A549 (cell line): ENCODE results near the gene NPPA. TPM values are rescaled to one million over a fixed set of nuclear protein-coding genes. Genes with fewer than 3 reads are reported as not detected.
A peak's percentile ranks its signal among the peaks of the same experiment; 100 is the strongest.

Experiments
- ATAC-seq, 2 experiments: fragments of 200-7000 bp in 1 of 2; fragments of >200 bp in 1 of 2; cut with Nextera tagmentation in 1 of 2; cut with Tn5 transposase in 1 of 2; 3 replicates each; pipeline versions ENCODE4 v1.8.0 to v1.9.1; 2018 to 2020; ENCODE audit warnings: mild to moderate bottlenecking in 1 of 2, moderate library complexity in 1 of 2
- CTCF ChIA-PET: fragments of 300-600 bp; sonication (Branson Sonifier 250); formaldehyde crosslinking; extraction: SDS; loops from one replicate; lab custom pipeline; 2021; ENCODE audit warnings: antibody characterized with exemption, inconsistent platforms; lab: Yijun Ruan, JAX
- POLR2A ChIA-PET: fragments of 350-600 bp; formaldehyde crosslinking; extraction: SDS; loops from one replicate; lab custom pipeline; 2021; ENCODE audit warnings: antibody characterized with exemption, inconsistent platforms; lab: Yijun Ruan, JAX
- DNase-seq, 2 experiments: peaks; one replicate each; pipeline versions ENCODE4 v3.0.0 to v3.0.0-alpha.2; 2011 to 2016; ENCODE audit warnings: low read depth in 1 of 2, low spot score in 1 of 2
- FAIRE-seq: peaks from 2 replicates; lab custom pipeline; 2011; peaks lifted over from hg19 to GRCh38; lab: Jason Lieb, UNC
- H3K27ac ChIP-seq, 2 experiments: fragments of >200 bp; sonication (Bioruptor Twin); formaldehyde crosslinking; 3 replicates each; pipeline ENCODE4 v1.5.1; 2016 to 2017
- H3K4me1 ChIP-seq: fragments of >200 bp; sonication (Bioruptor Twin); formaldehyde crosslinking; 3 replicates; pipeline ENCODE4 v1.6.1; 2016
- H3K4me2 ChIP-seq: fragments of >200 bp; sonication (Bioruptor Twin); formaldehyde crosslinking; 3 replicates; pipeline ENCODE4 v1.6.1; 2016
- H3K4me3 ChIP-seq: fragments of >200 bp; sonication (Bioruptor Twin); formaldehyde crosslinking; 3 replicates; pipeline ENCODE4 v1.5.1; 2016
- H3K9me3 ChIP-seq: fragments of >200 bp; sonication (Bioruptor Twin); formaldehyde crosslinking; 3 replicates; pipeline ENCODE4 v1.6.1; 2016
- BHLHE40 ChIP-seq: IDR thresholded peaks from 2 replicates; pipeline ENCODE4 v1.6.1; 2012; ENCODE audit warnings: low read depth, low read length, inconsistent platforms
- CBX8 ChIP-seq: fragments of 200-600 bp; sonication (generic); IDR thresholded peaks from 2 replicates; pipeline ENCODE4 v1.6.1; 2016
- CEBPB ChIP-seq, 2 experiments: fragments of >200 bp in 1 of 2; sonication (Bioruptor Twin) in 1 of 2; formaldehyde crosslinking in 1 of 2; IDR thresholded peaks; 2 replicates each; pipeline ENCODE4 v1.6.1; 2012 to 2016
- CHD4 ChIP-seq: fragments of 200-600 bp; sonication (generic); IDR thresholded peaks from 2 replicates; pipeline ENCODE4 v1.6.1; 2016; ENCODE audit warnings: antibody characterized with exemption, mild to moderate bottlenecking, borderline replicate concordance
- EHF ChIP-seq: fragments of 250-450 bp; sonication (Bioruptor Pico); IDR thresholded peaks from 2 replicates; pipeline ENCODE4 v1.5.0; 2020; ENCODE audit warnings: mild to moderate bottlenecking
- EP300 ChIP-seq, 2 experiments: fragments of >200 bp; sonication (Bioruptor Twin); formaldehyde crosslinking; IDR thresholded peaks; 2 replicates in 1 of 2; 3 replicates in 1 of 2; pipeline ENCODE4 v1.6.1; 2016 to 2017
- ESRRA ChIP-seq: fragments of 150-350 bp; IDR thresholded peaks from 2 replicates; pipeline ENCODE4 v1.6.1; 2014; ENCODE audit warnings: mild to moderate bottlenecking, low read length, borderline replicate concordance
- FOSB ChIP-seq: fragments of 250-450 bp; sonication (Bioruptor Pico); IDR thresholded peaks from 2 replicates; pipeline ENCODE4 v1.5.0; 2020; ENCODE audit warnings: mild to moderate bottlenecking, moderate library complexity
- FOSL2 ChIP-seq, 2 experiments: fragments of 450-650 bp in 1 of 2; fragments of >200 bp in 1 of 2; sonication (Bioruptor Twin) in 1 of 2; formaldehyde crosslinking; IDR thresholded peaks; 2 replicates each; pipeline versions ENCODE4 v1.5.0 to v1.6.1; 2016 to 2020; ENCODE audit warnings: mild to moderate bottlenecking in 1 of 2, moderate library complexity in 1 of 2
- FOXS1 ChIP-seq: fragments of 250-450 bp; sonication (Bioruptor Pico); IDR thresholded peaks from 2 replicates; pipeline ENCODE4 v1.5.0; 2020; ENCODE audit warnings: mild to moderate bottlenecking, moderate library complexity
- HDAC2 ChIP-seq: fragments of 200-600 bp; sonication (generic); IDR thresholded peaks from 2 replicates; pipeline ENCODE4 v1.6.1; 2016
- HOXA7 ChIP-seq: fragments of 250-450 bp; sonication (Bioruptor Pico); IDR thresholded peaks from 2 replicates; pipeline ENCODE4 v1.5.0; 2020; ENCODE audit warnings: mild to moderate bottlenecking, moderate library complexity
- HOXB13 ChIP-seq: fragments of 250-450 bp; sonication (Bioruptor Pico); IDR thresholded peaks from 2 replicates; pipeline ENCODE4 v1.5.0; 2020; ENCODE audit warnings: low read depth, mild to moderate bottlenecking, moderate library complexity
- KDM5A ChIP-seq: fragments of 200-600 bp; sonication (generic); IDR thresholded peaks from 2 replicates; pipeline ENCODE4 v1.6.1; 2016; ENCODE audit warnings: antibody characterized with exemption, mild to moderate bottlenecking
- MAFK ChIP-seq: fragments of 450-650 bp; IDR thresholded peaks from 2 replicates; pipeline ENCODE4 v1.6.1; 2014; ENCODE audit not compliant: partially characterized antibody
- MAX ChIP-seq: IDR thresholded peaks from 2 replicates; pipeline ENCODE4 v1.6.1; 2012
- POLR2A ChIP-seq: IDR thresholded peaks from 2 replicates; pipeline ENCODE4 v1.6.1; 2012; ENCODE audit warnings: mild to moderate bottlenecking, low read length
- RARB ChIP-seq: fragments of 250-450 bp; sonication (Bioruptor Pico); IDR thresholded peaks from 2 replicates; pipeline ENCODE4 v1.8.0; 2021; ENCODE audit warnings: mild to moderate bottlenecking, moderate library complexity
- REST ChIP-seq: fragments of 200-600 bp; sonication (generic); IDR thresholded peaks from 2 replicates; pipeline ENCODE4 v1.6.1; 2016; ENCODE audit warnings: antibody characterized with exemption, mild to moderate bottlenecking, moderate library complexity
- TP53 ChIP-seq: fragments of 250-450 bp; sonication (Bioruptor Pico); IDR thresholded peaks from 2 replicates; pipeline ENCODE4 v1.5.0; 2021; ENCODE audit warnings: mild to moderate bottlenecking, moderate library complexity
- ZFP36 ChIP-seq: fragments of 450-650 bp; IDR thresholded peaks from 2 replicates; pipeline ENCODE4 v1.6.1; 2014; ENCODE audit warnings: borderline replicate concordance; ENCODE audit not compliant: partially characterized antibody
- ZSCAN20 ChIP-seq: fragments of 250-450 bp; sonication (Bioruptor Pico); IDR thresholded peaks from 2 replicates; pipeline ENCODE4 v1.8.0; 2022; ENCODE audit warnings: mild to moderate bottlenecking, moderate library complexity
- WGBS: methylation state at CpG from one replicate; pipeline ENCODE4 v1.1.6; 2017; ENCODE audit errors: missing lambda C conversion rate; 5-methylcytosine and 5-hydroxymethylcytosine counted together
- polyA plus RNA-seq, 4 experiments: library from polyadenylated mRNA; depleted of rRNA in 3 of 4; stranded (reverse); fragments of >200 nt; fragmentation: RNase III in 1 of 4; extraction: RNeasy Plus Mini Kit Qiagen cat#74134 plus additional on column Dnase treatment in 1 of 4; gene quantifications; 2 replicates in 3 of 4; 3 replicates in 1 of 4; pipeline ENCODE4 v1.2.3, GENCODE V29; 2011 to 2017
- TF ChIP-seq, protein P1 (sequence below): IDR thresholded peaks from 2 replicates; pipeline ENCODE4 v1.6.1; 2012; ENCODE audit warnings: low read depth, borderline replicate concordance
- TF ChIP-seq, protein P2 (sequence below): fragments of >200 bp; sonication (Bioruptor Twin); formaldehyde crosslinking; IDR thresholded peaks from 2 replicates; pipeline ENCODE4 v1.6.1; 2016

The NPPA gene
- polyA plus RNA-seq, 2 of the 4 experiments (the other 2 are of a cell fraction): not detected

DNA sequence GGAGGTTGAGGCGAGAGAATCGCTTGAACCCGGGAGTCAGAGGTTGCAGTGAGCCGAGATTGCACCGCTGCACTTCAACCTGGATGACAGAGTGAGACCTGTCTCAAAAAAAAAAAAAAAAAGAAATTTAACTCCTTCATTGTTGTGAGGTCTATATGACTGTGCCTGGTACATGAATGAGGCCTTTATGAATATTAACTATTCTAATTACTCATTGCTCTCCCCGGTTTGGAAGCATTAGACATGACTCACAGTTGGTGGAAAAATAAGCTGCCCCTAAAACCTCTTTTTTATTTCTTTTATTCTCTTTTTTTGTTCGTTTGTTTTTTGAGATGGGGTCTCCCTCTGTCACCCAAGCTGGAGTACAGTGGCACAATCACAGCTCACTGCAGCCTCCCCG, 7.8 kb upstream of the NPPA start:
- DNase-seq (no peak), FAIRE-seq (no peak), ATAC-seq (no peak)
- ChIA-PET POLR2A (interaction anchor here (0.9 kb wide), 1 partner anchor 53 kb away, joined by 3 read pairs; no protein-coding TSS in a partner anchor), CTCF (interaction anchor here (0.7 to 3.7 kb wide), 3 partner anchors 16 to 121 kb away, joined by 3 to 21 read pairs (median 5); no protein-coding TSS in a partner anchor)
- no peaks in the 10 kb centered on the region; the same call in 2 of the 3 replicates for H3K4me1 ChIP-seq
- 26% methylated on average over 8 of the region's 8 CpGs for WGBS
- H3K27ac ChIP-seq: no peak overlapping the region
- TF ChIP-seq HOXA7 (CRISPR knock-in tag) (no peak), EHF (CRISPR knock-in tag) (no peak), MAFK (no peak), POLR2A (no peak)
- TF ChIP-seq, protein P1, sequence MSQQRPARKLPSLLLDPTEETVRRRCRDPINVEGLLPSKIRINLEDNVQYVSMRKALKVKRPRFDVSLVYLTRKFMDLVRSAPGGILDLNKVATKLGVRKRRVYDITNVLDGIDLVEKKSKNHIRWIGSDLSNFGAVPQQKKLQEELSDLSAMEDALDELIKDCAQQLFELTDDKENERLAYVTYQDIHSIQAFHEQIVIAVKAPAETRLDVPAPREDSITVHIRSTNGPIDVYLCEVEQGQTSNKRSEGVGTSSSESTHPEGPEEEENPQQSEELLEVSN: no peak
- H3K9me3 ChIP-seq: no peaks in the 10 kb centered on the region
- H3K4me3 ChIP-seq: no peak overlapping the region
- no peak overlapping the region for H3K4me2 ChIP-seq

GRCh38 chr1:11854519-11854918, 6.9 kb upstream of the NPPA start:
- no peak for FAIRE-seq
- ChIA-PET CTCF (interaction anchor here (0.7 to 3.7 kb wide), 8 partner anchors 10 to 182 kb away, joined by 3 to 21 read pairs (median 3); no protein-coding TSS in a partner anchor), POLR2A (interaction anchor here (1.3 kb wide), 1 partner anchor 53 kb away, joined by 4 read pairs; no protein-coding TSS in a partner anchor)
- no peak overlapping the region for H3K4me2 ChIP-seq
- TF ChIP-seq FOSL2 (IDR thresholded peaks at IDR 0.05): no peak
- no peak for TF ChIP-seq FOSL2 (CRISPR knock-in tag; IDR thresholded peaks at IDR 0.05)
- TF ChIP-seq CBX8: no peak
- no peak for TF ChIP-seq TP53
- no peak for TF ChIP-seq ESRRA
- no peak for TF ChIP-seq CHD4
- no peak for TF ChIP-seq FOSB (CRISPR knock-in tag)
- TF ChIP-seq CEBPB (IDR thresholded peaks at IDR 0.05): no peak
- TF ChIP-seq HOXB13 (CRISPR knock-in tag): no peak
- no peak for TF ChIP-seq ZSCAN20 (CRISPR knock-in tag)
- TF ChIP-seq ZFP36: no peak
- no peak for TF ChIP-seq FOXS1
- TF ChIP-seq REST: no peak
- TF ChIP-seq EP300 (IDR thresholded peaks at IDR 0.05): no peak
- 17% methylated on average over 5 of the region's 8 CpGs for WGBS
- no peak overlapping the region for H3K4me3 ChIP-seq
- H3K27ac ChIP-seq: no peak overlapping the region
- H3K9me3 ChIP-seq: no peaks in the 10 kb centered on the region
- H3K4me1 ChIP-seq: no peaks in the 10 kb centered on the region; the same call in 2 of the 3 replicates
- no peak for ATAC-seq
- DNase-seq: no peak

- ATAC-seq: peak in 1 of 2 experiments; percentile 15; a peak in 1 of 6 replicates
- H3K4me3 ChIP-seq: no peak overlapping the region
- no peak overlapping the region for H3K27ac ChIP-seq
- ChIA-PET CTCF (interaction anchor here (2.5 kb wide), 1 partner anchor 42 kb away, joined by 9 read pairs; no protein-coding TSS in a partner anchor), POLR2A (no interaction called here)
- FAIRE-seq: no peak
- no peaks in the 10 kb centered on the region for H3K4me1 ChIP-seq
- no peak for DNase-seq
- TF ChIP-seq REST: no peak
- TF ChIP-seq ZFP36: no peak
- no peak for TF ChIP-seq BHLHE40
- TF ChIP-seq MAX: no peak
- no peak for TF ChIP-seq HDAC2
- no peak for TF ChIP-seq HOXB13 (CRISPR knock-in tag)
- TF ChIP-seq ZSCAN20 (CRISPR knock-in tag): no peak
- no peak for TF ChIP-seq KDM5A
- no peak for TF ChIP-seq ESRRA
- no peak for TF ChIP-seq FOXS1
- TF ChIP-seq RARB: no peak
- TF ChIP-seq, protein P2, sequence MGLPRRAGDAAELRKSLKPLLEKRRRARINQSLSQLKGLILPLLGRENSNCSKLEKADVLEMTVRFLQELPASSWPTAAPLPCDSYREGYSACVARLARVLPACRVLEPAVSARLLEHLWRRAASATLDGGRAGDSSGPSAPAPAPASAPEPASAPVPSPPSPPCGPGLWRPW: no peak
- TF ChIP-seq, all 56 proteins: peak for 0
- Histone ChIP-seq H3K4me2 (no peak overlapping the region), H3K9me3 (no peaks in the 10 kb centered on the region)
- WGBS: 66% methylated on average over 7 of the region's 7 CpGs
Observed at GRCh38 chr1:11851180-11851579, 3.6 kb upstream of the NPPA start.
